ENCODE measurements around the gene CPEB1.
A peak's percentile ranks its signal among the peaks of the same experiment; 100 is the strongest.
"Not testable (repeated sequence)": the region's sequence is repeated elsewhere in the genome, so short reads cannot be mapped to it uniquely, and the experiment has no call there.

CPEB1 gene

GRCh38 chr15:82535566-82536408 is 111.4 kb downstream of the CPEB1 start:
- Histone ChIP-seq H2AFZ (ENCODE audit: low read depth, low read length) (no peak overlapping the region), H2BK5ac (ENCODE audit: low read depth, low read length, poor library complexity, severe bottlenecking) (no peak overlapping the region), H3K9ac (ENCODE audit: low read length) (no peak overlapping the region), H3K9me3 (ENCODE audit: control insufficient read depth, low read length) (no peaks in the 10 kb centered on the region), H3K4me3 (ENCODE audit: insufficient read depth in 1 of 2, low read depth in 1 of 2, low read length in 2 of 2) (no peak overlapping the region), H3K4ac (ENCODE audit: low read depth in 1 of 2, low read length in 2 of 2) (no peak overlapping the region), H4K91ac (ENCODE audit: low read length) (no peak overlapping the region), H3K27me3 (ENCODE audit: control insufficient read depth in 1 of 2, insufficient read depth in 1 of 2, low read length in 2 of 2) (no peaks in the 10 kb centered on the region), H2BK15ac (ENCODE audit: low read depth, poor library complexity, severe bottlenecking) (no peak overlapping the region), H2AK5ac (ENCODE audit: low read length, severe bottlenecking) (no peak overlapping the region), H3K4me1 (ENCODE audit: control insufficient read depth, insufficient read depth, low read depth, low read length) (peaks cover 8% of the 10 kb centered on the region), H2BK12ac (ENCODE audit: low read length in 2 of 2) (peak overlapping the region in 1 of 2 experiments; percentile 26), H4K8ac (ENCODE audit: low read length) (no peak overlapping the region), H3K79me1 (replicated peaks; ENCODE audit: low read length, poor library complexity, severe bottlenecking) (peaks cover 5% of the 10 kb centered on the region), H3K36me3 (ENCODE audit: control insufficient read depth in 1 of 2, insufficient read depth in 2 of 2, low read depth in 1 of 2, low read length in 2 of 2) (peaks cover 47 to 48% of the 10 kb centered on the region in 2 experiments), H3K23ac (ENCODE audit: low read length in 2 of 2) (no peak overlapping the region), H3K18ac (ENCODE audit: low read depth in 1 of 2, low read length in 2 of 2) (no peak overlapping the region), H3K4me2 (ENCODE audit: low read length, poor library complexity, severe bottlenecking) (no peak overlapping the region), H3K27ac (ENCODE audit: low read length, poor library complexity, severe bottlenecking) (no peak overlapping the region), H2BK120ac (ENCODE audit: low read depth, low read length) (no peak overlapping the region), H3K14ac (ENCODE audit: low read length in 2 of 2) (no peak overlapping the region)
- WGBS = 97% methylated on average over 5 of the region's 9 CpGs
- DNase-seq = no peak

- not testable (repeated sequence) for H4K8ac ChIP-seq (ENCODE audit: low read length); DNase-seq; H2AFZ ChIP-seq (ENCODE audit: low read depth, low read length); H2BK15ac ChIP-seq (ENCODE audit: low read depth, poor library complexity, severe bottlenecking); H3K23ac ChIP-seq (ENCODE audit: low read length in 2 of 2); H3K14ac ChIP-seq (ENCODE audit: low read length in 2 of 2); H2BK5ac ChIP-seq (ENCODE audit: low read depth, low read length, poor library complexity, severe bottlenecking); H3K27me3 ChIP-seq (ENCODE audit: control insufficient read depth in 1 of 2, insufficient read depth in 1 of 2, low read length in 2 of 2); H3K4me3 ChIP-seq (ENCODE audit: insufficient read depth in 1 of 2, low read depth in 1 of 2, low read length in 2 of 2); H3K9me3 ChIP-seq (ENCODE audit: control insufficient read depth, low read length); H2AK5ac ChIP-seq (ENCODE audit: low read length, severe bottlenecking); H3K4me2 ChIP-seq (ENCODE audit: low read length, poor library complexity, severe bottlenecking); H3K9ac ChIP-seq (ENCODE audit: low read length); H3K4ac ChIP-seq (ENCODE audit: low read depth in 1 of 2, low read length in 2 of 2); H3K27ac ChIP-seq (ENCODE audit: low read length, poor library complexity, severe bottlenecking); H2BK12ac ChIP-seq (ENCODE audit: low read length in 2 of 2); H3K79me1 ChIP-seq (replicated peaks; ENCODE audit: low read length, poor library complexity, severe bottlenecking); H3K18ac ChIP-seq (ENCODE audit: low read depth in 1 of 2, low read length in 2 of 2); H4K91ac ChIP-seq (ENCODE audit: low read length); H2BK120ac ChIP-seq (ENCODE audit: low read depth, low read length); H3K4me1 ChIP-seq (ENCODE audit: control insufficient read depth, insufficient read depth, low read depth, low read length)
- 100% methylated on average over 5 of the region's 5 CpGs for WGBS
- peaks cover 47 to 48% of the 10 kb centered on the region in 2 experiments for H3K36me3 ChIP-seq (ENCODE audit: control insufficient read depth in 1 of 2, insufficient read depth in 2 of 2, low read depth in 1 of 2, low read length in 2 of 2)
Measured at GRCh38 chr15:82535151-82535550, 112.0 kb downstream of the CPEB1 start.

DNA sequence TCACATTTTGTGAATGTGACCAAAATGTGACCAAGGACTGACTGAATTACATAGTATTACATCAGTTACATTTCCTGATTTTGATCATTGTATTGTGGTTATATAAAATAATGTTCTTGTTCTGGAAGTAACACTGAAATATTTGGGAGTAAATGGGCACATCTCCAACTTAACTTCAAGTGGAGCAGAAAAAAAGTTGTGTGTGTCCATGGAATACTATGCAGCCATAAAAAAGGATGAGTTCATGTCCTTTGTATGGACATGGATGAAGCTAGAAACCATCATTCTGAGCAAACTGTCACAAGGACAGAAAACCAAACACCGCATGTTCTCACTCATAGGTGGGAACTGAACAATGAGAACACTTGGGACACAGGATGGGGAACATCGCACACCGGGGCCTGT is 112.7 kb downstream of the CPEB1 start:
- not testable (repeated sequence) for H3K9ac ChIP-seq (ENCODE audit: low read length); H2BK12ac ChIP-seq (ENCODE audit: low read length in 2 of 2); H2AFZ ChIP-seq (ENCODE audit: low read depth, low read length); H3K4me3 ChIP-seq (ENCODE audit: insufficient read depth in 1 of 2, low read depth in 1 of 2, low read length in 2 of 2); H3K18ac ChIP-seq (ENCODE audit: low read depth in 1 of 2, low read length in 2 of 2); H2AK5ac ChIP-seq (ENCODE audit: low read length, severe bottlenecking); H2BK120ac ChIP-seq (ENCODE audit: low read depth, low read length); H4K91ac ChIP-seq (ENCODE audit: low read length); H2BK15ac ChIP-seq (ENCODE audit: low read depth, poor library complexity, severe bottlenecking); H3K23ac ChIP-seq (ENCODE audit: low read length in 2 of 2); H3K4me1 ChIP-seq (ENCODE audit: control insufficient read depth, insufficient read depth, low read depth, low read length); H2BK5ac ChIP-seq (ENCODE audit: low read depth, low read length, poor library complexity, severe bottlenecking); DNase-seq; H3K14ac ChIP-seq (ENCODE audit: low read length in 2 of 2); H3K4ac ChIP-seq (ENCODE audit: low read depth in 1 of 2, low read length in 2 of 2); H3K4me2 ChIP-seq (ENCODE audit: low read length, poor library complexity, severe bottlenecking); H4K8ac ChIP-seq (ENCODE audit: low read length); H3K27me3 ChIP-seq (ENCODE audit: control insufficient read depth in 1 of 2, insufficient read depth in 1 of 2, low read length in 2 of 2); H3K79me1 ChIP-seq (replicated peaks; ENCODE audit: low read length, poor library complexity, severe bottlenecking); H3K9me3 ChIP-seq (ENCODE audit: control insufficient read depth, low read length); H3K27ac ChIP-seq (ENCODE audit: low read length, poor library complexity, severe bottlenecking)
- peaks cover 47 to 48% of the 10 kb centered on the region in 2 experiments for H3K36me3 ChIP-seq (ENCODE audit: control insufficient read depth in 1 of 2, insufficient read depth in 2 of 2, low read depth in 1 of 2, low read length in 2 of 2)
- WGBS = 100% methylated on average over 3 of the region's 3 CpGs

DNA sequence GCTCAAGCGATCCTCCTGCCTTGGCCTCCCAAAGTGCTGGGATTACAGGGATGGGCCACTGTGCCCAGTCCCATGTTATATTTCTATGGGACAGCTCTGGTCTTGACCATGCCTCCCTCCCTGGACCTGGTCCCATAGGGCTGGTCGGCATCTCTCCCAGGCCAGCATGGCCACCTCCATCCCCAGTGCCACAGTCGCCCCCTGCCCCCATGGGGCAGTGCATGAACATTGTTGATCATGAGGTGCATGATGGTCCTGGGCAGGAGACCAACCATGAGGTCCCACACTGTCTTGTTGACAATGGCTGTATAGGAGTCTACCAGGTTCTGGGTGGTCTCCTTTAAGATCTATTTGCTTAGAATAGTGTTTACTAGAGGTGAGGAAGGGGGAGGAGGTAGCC is 113.4 kb downstream of the CPEB1 start:
- no peak overlapping the region for H2BK12ac ChIP-seq (ENCODE audit: low read length in 2 of 2)
- DNase-seq = no peak
- no peak overlapping the region for H2BK120ac ChIP-seq (ENCODE audit: low read depth, low read length)
- no peak overlapping the region for H3K9ac ChIP-seq (ENCODE audit: low read length)
- H2BK5ac ChIP-seq (ENCODE audit: low read depth, low read length, poor library complexity, severe bottlenecking) = no peak overlapping the region
- H2BK15ac ChIP-seq (ENCODE audit: low read depth, poor library complexity, severe bottlenecking) = no peak overlapping the region
- no peak overlapping the region for H3K4me2 ChIP-seq (ENCODE audit: low read length, poor library complexity, severe bottlenecking)
- no peak overlapping the region for H3K14ac ChIP-seq (ENCODE audit: low read length in 2 of 2)
- H4K91ac ChIP-seq (ENCODE audit: low read length) = no peak overlapping the region
- H3K4me1 ChIP-seq (ENCODE audit: control insufficient read depth, insufficient read depth, low read depth, low read length) = peaks cover 8% of the 10 kb centered on the region
- no peak overlapping the region for H2AK5ac ChIP-seq (ENCODE audit: low read length, severe bottlenecking)
- H3K79me1 ChIP-seq (replicated peaks; ENCODE audit: low read length, poor library complexity, severe bottlenecking) = peaks cover 5% of the 10 kb centered on the region
- H3K23ac ChIP-seq (ENCODE audit: low read length in 2 of 2) = no peak overlapping the region
- H3K27me3 ChIP-seq (ENCODE audit: control insufficient read depth in 1 of 2, insufficient read depth in 1 of 2, low read length in 2 of 2) = no peaks in the 10 kb centered on the region
- no peak overlapping the region for H3K4me3 ChIP-seq (ENCODE audit: insufficient read depth in 1 of 2, low read depth in 1 of 2, low read length in 2 of 2)
- no peak overlapping the region for H3K27ac ChIP-seq (ENCODE audit: low read length, poor library complexity, severe bottlenecking)
- H3K9me3 ChIP-seq (ENCODE audit: control insufficient read depth, low read length) = no peaks in the 10 kb centered on the region
- H3K36me3 ChIP-seq (ENCODE audit: control insufficient read depth in 1 of 2, insufficient read depth in 2 of 2, low read depth in 1 of 2, low read length in 2 of 2) = peaks cover 46 to 48% of the 10 kb centered on the region in 2 experiments
- 100% methylated on average over 3 of the region's 3 CpGs for WGBS
- no peak overlapping the region for H4K8ac ChIP-seq (ENCODE audit: low read length)
- H2AFZ ChIP-seq (ENCODE audit: low read depth, low read length) = no peak overlapping the region
- H3K18ac ChIP-seq (ENCODE audit: low read depth in 1 of 2, low read length in 2 of 2) = no peak overlapping the region
- no peak overlapping the region for H3K4ac ChIP-seq (ENCODE audit: low read depth in 1 of 2, low read length in 2 of 2)

Data from mesenchymal stem cell (in vitro differentiated cells and primary cell).